LHCN-M2 (cell line): ENCODE measurements around the gene KCTD19. TPM values are rescaled to one million over a fixed set of nuclear protein-coding genes. Genes with fewer than 3 reads are reported as not detected.
A peak's percentile ranks its signal among the peaks of the same experiment; 100 is the strongest.

Experiments
- DNase-seq: peaks from one replicate; pipeline ENCODE4 v3.0.0-alpha.2; 2012; ENCODE audit warnings: low read depth
- total RNA-seq: library from RNA; depleted of rRNA; stranded (reverse); fragments of >200 nt; gene quantifications from 2 replicates; pipeline ENCODE4 v1.2.3, GENCODE V29; 2014

Gene KCTD19
- total RNA-seq, 1 experiment from 2014 or later: not detected

DNA sequence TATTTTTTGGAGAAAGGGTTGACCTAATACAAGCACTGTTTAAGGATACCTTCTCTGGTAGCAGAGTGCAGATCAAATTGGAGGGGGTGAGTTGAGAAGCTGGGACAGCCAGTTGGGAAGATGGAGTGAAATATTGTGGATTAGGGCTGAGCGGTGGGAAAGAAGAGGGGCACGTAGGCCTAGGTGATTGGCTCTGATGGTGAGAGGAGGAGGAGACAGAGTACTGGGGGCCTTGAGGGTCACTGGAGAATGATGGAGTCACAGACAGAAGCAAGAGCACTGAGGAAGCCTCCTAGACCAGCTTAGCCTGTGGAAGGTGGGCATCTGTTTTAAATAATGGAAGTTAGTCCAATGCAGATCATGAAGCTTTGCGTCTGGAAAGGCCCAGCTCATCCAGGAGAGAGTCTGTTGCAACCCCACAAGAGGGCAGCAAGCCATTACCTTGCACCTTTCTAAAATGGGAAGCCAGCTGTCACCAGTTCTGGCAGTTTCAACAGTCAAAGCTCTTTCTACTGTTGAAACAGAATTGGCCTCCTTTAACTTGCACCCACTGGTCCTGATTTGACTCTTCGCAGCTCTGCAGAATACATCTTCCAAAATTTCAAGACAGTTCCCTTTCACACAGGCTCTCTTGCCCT, 66.0 kb downstream of the KCTD19 start:
- peak; percentile 60 for DNase-seq

GRCh38 chr16:67259705-67260104, 66.8 kb downstream of the KCTD19 start:
- DNase-seq: no peak

- DNase-seq: no peak
These were observed 68.2 kb downstream of the KCTD19 start for GRCh38 chr16:67258161-67258835.

DNA sequence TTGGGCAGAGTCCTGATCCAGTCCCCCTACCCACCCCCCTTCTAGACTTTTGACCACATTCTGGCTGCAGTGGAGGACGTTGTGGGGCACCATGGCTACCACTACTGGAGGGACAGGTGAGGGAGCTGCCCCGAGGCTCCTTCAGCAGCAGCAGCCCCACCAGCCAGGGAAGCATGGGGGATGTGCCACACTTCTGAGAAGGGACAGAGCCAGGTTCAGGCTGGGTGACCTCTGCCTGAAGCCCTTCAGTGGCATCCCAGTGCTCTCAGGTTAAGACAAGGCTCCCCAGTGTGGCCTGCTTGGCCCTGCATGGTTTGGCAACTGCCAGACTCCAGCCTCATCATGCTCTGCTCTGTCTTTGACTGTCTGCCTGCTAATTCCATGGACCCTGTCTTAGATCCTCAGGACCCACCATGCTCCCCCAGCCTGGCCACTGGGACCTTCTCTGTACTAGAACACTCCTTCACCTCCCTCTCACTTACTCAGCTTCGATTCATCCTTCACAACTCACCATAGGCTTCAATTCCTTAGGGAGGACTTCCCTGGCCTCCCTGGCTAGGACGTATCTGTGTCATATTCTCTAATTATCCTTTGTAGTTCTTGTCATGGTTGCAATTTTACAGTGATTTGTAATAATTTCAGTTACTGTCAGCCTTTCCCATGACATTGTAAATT, 68.9 kb downstream of the KCTD19 start:
- no peak for DNase-seq

- no peak for DNase-seq
These were observed 69.8 kb downstream of the KCTD19 start for GRCh38 chr16:67256701-67257230.

DNA sequence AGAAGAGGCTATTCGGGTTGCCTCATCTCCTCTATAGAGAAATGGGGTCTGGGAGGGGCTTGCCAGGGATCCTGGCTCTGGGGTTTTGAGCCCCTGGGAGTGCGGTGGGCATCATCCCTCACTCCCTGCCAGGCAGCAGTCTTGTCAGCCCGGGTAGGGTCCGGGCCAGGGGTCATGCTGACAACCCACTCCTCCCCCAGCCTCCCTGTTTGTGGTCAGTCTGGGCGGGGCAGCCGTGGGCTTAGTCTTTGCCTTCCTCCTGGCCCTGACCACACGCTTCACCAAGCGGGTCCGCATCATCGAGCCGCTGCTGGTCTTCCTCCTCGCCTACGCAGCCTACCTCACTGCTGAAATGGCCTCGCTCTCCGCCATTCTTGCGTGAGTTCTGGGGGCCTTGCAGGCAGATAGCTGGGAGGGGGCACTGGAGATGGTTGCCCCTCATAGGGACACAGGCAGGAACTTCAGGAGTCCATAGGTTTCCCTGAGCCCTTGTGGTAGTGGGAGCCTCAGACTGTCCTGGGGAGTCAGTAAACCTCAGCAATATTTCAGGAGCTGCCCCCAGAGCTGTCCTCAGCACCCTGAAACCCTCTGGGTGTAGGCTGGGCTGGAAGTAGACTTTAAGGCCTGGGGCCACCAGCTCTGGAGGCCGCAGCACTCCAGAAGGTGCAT, 70.9 kb downstream of the KCTD19 start:
- no peak for DNase-seq

DNA sequence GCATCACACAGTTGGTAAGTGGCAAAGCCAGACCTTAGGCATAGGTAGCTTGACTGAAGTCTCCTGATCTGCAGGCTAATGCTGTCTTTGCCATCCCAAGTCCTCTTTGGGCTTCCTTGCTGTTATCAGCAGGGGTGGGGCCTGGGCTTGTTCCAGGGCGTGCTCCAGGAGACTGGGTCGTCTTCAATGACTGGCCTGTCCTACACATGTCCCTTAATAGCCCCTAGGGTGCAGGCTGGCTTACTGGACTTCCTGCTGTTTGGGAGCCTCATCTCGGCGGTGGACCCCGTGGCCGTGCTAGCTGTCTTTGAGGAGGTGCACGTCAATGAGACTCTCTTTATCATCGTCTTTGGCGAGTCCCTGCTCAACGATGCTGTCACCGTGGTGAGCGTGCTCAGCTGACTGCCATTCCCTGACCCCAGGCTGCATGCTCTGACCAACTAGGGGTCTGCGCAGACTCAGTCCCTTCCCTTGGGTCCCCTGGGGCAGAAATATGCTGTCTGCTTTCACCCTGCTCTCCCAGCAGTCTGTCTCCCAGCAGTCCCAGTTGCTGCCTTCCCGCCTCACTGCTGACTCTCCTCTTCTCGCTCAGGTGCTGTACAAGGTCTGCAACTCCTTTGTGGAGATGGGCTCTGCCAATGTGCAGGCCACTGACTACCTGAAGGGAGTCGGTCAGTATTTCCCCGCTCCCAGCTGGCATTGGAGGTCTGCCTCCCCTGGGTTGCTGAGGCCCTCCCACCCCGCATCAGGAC, 71.6 kb downstream of the KCTD19 start:
- no peak for DNase-seq

DNA sequence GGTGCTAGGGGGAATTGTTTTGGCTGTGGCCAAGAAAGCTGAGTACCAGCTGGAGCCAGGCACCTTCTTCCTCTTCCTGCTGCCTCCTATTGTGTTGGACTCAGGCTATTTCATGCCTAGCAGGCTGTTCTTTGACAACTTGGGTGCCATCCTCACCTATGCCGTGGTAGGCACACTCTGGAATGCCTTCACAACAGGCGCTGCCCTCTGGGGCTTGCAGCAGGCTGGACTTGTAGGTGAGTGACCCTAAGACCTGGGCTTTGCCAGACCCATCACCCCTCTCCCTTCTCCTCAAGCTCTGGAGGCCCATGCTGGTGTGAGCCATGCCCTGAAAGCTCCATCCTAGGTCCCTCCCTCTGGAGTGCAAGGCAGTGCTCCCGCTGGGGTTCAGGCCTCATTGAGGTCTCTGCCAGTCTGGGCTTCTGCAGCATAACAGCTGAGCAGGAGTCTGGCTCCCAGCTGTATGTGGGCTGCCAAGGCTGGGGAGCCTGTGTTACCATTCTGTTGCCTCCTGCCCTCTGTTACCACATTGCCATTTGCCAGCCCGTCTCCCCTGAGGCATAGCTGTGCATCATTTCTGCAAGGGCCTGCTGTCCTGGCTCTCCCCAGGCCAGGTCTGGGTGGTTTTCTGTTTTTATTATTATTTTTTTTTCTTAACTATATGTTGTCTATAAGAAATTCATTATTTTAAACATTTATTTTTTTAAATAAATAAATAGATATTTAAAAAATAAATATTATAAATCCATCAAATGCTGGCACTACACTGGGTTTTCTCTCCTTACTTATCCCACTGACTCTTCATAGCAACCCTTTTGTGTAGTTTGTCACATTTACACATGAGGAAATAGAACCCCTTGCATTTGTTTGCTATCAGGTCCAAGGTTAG, 73.7 kb downstream of the KCTD19 start:
- DNase-seq: peak; percentile 31

- no peak for DNase-seq
These were observed 76.6 kb downstream of the KCTD19 start for GRCh38 chr16:67250045-67250327.

GRCh38 chr16:67249178-67250044, 77.1 kb downstream of the KCTD19 start:
- peak; percentile 20 for DNase-seq

DNA sequence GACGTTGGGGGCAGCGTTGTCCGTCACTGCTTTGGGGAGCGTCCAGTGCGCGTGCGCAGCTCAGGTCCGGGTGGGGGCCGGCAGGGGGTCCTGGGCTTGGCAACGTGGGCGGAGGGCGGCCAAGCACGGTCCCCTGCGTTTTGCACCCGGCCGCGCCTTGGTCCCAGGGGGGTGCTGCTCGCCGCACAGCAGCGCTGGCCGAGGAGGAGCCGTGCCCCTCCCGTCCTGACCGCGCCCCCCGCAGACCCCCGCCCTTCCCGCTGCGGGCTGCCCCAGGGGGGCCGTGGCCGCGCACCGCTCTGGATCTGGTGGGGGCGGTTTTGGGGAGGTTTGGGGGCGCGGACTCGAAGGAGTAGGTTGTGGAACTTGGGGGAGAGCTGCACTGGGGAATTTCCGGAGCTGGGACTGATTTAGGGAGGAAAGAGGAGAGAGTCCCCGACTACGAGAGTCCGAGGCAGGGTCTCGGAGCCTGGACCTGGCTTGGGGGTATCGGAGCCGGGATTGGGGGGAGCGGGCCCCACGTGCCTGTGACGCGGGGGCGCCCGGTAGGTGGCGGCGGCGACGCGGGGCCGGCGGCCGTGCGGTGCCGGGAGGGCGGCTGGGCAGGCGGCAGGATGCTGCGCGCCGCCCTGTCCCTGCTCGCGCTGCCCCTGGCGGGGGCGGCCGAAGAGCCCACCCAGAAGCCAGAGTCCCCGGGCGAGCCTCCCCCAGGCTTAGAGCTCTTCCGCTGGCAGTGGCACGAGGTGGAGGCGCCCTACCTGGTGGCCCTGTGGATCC, 78.0 kb downstream of the KCTD19 start, which contains the start of gene SLC9A5:
Gene SLC9A5, plus strand, starts transcription at position 579 of the 777 bp plus-strand sequence. Its CDS starts 36 bp downstream, at position 615.
- no peak for DNase-seq

GRCh38 chr16:67248073-67248400, 78.5 kb downstream of the KCTD19 start:
- DNase-seq: peak; percentile 17

DNA sequence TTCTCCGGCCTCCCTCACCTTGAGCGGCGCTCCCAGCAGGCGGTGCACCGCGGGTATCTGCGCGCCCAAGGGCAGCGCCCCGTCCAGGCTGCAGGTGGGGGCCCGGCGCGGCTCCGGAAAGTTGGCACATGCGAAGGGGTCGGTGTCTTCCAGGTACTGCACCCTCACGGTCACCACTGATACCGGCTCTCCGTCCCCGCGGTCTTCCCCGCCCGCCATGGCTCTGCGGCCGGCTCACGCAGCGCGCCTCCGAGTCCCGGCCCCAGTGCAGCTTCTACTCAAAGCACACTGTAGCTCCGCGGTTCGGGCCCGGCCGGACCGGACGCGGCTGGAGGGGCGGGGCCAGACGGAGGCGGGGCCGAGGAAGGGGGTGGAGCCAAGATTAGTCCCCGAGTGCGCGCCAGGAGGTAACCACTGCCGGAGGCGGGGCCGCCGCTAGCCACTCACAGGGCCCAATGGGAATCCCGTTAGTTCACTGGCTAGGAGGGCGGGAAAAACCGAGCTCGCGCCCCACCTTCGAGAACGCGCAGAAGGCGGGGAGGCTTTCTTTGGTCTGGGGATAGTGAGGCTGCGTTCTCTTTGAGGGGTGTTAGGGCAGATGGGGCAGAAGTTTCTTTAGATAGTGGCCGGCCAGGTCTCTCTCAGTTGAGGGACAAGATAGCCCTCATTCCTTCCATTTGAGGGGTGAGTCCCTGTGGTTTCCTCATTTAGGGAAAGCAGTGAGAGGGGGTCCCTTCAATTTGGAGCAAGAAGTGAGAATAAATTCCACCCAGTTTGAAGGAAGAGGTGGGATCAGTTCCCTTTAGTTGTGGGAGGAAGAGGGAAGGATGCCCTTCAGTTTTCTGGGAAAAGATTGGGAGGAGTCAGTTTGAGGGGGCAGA, 79.1 kb downstream of the KCTD19 start, which contains the start of gene FHOD1:
Gene FHOD1, minus strand, starts transcription at position 290 of the 881 bp plus-strand sequence. Its CDS starts 71 bp downstream, at position 219.
- DNase-seq: peak; percentile 91

DNA sequence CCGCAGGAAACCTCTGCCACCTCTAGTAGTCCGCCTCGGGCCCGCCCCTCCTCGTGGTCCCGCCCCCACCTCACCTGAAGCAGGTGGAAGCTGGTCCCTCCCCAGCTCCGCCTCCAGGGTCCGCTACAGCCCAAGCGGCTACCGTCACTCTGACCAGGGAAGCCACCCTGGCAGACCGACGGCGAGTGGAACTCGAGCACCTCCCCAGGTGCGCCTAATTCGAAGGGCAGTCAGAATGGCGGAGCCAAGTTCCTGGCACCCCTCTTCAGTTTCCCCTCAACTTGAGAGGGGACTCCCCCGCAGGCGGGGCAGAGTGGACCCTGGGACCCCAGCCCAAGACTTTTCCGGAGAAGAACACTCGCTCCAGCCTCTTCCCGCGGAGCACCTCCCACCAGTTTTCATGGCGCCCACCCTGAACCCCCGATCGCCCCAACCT, 79.8 kb downstream of the KCTD19 start:
- no peak for DNase-seq

DNA sequence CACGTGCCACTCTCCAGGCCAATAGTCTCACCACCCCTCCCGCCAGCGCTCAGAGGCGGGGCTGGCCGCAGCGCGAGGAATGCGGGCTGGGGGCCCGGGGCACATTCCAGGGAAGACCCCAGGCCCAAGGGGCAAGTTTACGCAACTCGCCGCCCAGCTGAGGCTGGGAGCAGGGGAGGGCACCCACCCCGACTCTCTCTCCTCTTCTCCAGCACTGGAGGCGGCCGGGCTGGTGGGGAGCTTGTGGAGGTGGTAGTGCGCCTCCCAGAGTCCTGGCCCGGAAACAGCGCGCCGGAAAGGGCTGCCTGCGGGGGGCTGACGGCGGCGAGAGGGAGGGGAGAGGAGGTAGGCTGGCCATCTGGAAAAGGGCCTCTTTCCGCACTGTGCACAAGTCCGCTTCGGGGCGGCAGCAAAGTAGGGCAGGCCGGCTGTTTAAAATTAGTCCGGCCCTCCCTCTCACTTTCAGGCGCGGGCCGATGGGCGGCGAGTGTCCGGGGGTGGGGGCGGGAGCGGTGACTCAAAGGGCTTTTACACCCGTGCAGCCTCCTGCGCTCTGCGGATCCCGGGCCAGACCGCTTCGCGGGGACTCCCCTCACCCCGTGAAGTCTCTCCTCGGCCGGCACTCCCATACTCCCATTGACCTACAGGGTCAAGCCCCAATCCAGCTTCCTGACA, 80.3 kb downstream of the KCTD19 start:
- DNase-seq: peak; percentile 78

DNA sequence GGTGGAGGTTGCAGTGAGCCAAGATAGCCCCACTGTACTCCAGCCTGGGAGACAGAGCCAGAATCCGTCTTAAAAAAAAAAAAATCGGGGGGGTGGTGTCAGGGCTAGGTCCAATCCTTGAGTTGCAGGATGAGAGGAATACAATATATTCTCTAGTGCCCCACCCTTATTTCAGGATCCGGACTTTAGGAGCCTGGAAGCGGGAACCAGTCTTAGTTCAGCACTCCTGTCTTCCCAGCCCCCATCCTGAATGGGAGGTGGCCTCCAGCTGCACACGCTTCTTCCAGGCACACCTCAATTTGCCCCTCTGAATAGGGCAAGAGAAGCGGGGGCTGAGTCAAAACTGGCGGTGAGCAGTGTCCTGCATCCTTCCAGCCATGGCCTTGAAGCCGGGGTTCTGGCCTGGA, 80.9 kb downstream of the KCTD19 start:
- no peak for DNase-seq

DNA sequence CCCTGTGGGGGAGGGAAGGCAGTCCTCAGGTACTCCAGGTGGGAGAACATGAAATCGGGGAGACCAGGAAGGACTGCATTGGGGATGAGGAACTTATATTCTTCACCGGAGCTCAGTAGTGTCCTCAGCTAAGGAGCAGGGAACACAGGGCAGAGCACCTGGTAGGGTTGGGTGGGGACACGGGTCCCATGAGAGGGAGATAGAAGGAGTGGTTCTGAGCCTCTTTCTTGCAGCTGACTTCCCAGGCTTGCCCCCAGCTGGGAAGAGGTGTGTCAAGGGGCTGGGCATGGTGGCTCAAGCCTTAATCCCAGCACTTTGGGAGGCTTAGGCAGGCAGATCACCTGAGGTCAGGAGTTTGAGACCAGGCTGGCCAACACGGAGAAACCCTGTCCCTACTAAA, 81.4 kb downstream of the KCTD19 start:
- no peak for DNase-seq
